ENCODE results near the gene DOCK8.

The DOCK8 gene

DNA sequence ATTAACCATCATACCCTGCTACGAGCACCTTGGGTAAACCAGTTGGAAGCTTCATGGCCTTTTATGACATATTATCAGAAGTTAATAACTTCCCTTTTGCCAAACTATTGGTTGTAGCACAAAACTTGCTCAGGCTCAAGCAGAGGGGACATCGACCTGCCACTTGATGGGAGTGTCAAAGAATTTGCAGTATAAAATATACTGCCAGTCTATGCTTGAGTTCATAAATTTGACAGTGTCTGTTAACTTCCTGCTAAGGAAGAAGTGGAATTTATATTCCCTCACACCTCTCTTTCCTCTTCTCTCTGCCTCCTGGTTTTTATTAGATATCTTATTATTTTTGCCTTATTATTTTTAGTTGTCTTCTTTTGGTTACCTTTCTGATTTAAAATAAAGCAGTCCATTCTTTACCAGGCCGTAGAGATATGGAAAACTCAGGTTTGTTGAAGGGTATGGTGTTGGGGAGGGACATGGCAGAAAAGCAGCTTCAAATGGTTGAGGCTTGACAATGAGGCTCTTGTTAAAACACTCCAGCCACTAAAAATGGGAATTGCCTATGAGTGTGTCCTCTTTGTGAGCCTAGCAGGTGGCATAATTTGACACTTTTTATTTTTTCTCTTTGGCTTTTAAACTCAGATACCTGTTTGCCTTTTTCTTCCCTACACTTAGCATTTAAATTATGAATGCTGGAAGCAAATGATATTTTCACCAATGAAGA, 298.0 kb downstream of the DOCK8 start:
- no peak for FAIRE-seq
- no peak for DNase-seq (ENCODE audit: extremely low spot score, insufficient read length, low read depth)
